OCI-LY3 (cell line): ENCODE results near the gene ACY1.

ENCODE experiments used
- H2AFZ ChIP-seq: fragments of 200-600, 300-600 bp; shearing (Covaris generic); 2 replicates; pipeline ENCODE4 v1.6.0; 2014; ENCODE audit warnings: antibody characterized with exemption, low read depth, low read length
- H3K27ac ChIP-seq: fragments of 200-600, 300-600 bp; sonication (generic); 2 replicates; pipeline ENCODE4 v1.5.1; 2014; ENCODE audit warnings: mild to moderate bottlenecking, low read length, moderate library complexity, mixed read lengths
- H3K27me3 ChIP-seq: fragments of 200-600, 300-600 bp; sonication (generic); 2 replicates; pipeline ENCODE4 v1.6.1; 2014; ENCODE audit warnings: low read depth, low read length, mixed read lengths
- H3K36me3 ChIP-seq: fragments of 200-600, 300-600 bp; sonication (generic); replicated peaks from 2 replicates; pipeline ENCODE3; 2014; ENCODE audit warnings: low read depth, low read length, mixed read lengths
- H3K4me1 ChIP-seq: fragments of 300-600, 200-600 bp; sonication (generic); 2 replicates; pipeline ENCODE4 v1.6.1; 2014; ENCODE audit warnings: low read length, mixed read lengths
- H3K4me2 ChIP-seq: fragments of 200-600, 300-600 bp; sonication (generic); 2 replicates; pipeline ENCODE4 v1.6.1; 2014; ENCODE audit warnings: low read length, mixed read lengths
- H3K4me3 ChIP-seq: fragments of 300-600, 200-600 bp; sonication (generic); 2 replicates; pipeline ENCODE4 v1.5.1; 2014; ENCODE audit warnings: antibody characterized with exemption, mild to moderate bottlenecking, low read length, moderate library complexity
- H3K79me2 ChIP-seq: fragments of 300-600, 200-600 bp; shearing (Covaris generic); 2 replicates; pipeline ENCODE4 v1.6.1; 2014; ENCODE audit warnings: mild to moderate bottlenecking, low read length, mixed read lengths
- H3K9ac ChIP-seq: fragments of 300-600, 200-600 bp; shearing (Covaris generic); 2 replicates; pipeline ENCODE4 v1.6.0; 2014; ENCODE audit warnings: mild to moderate bottlenecking, low read length, moderate library complexity
- H3K9me3 ChIP-seq: fragments of 200-600, 300-600 bp; shearing (Covaris generic); 2 replicates; pipeline ENCODE4 v1.6.1; 2014; ENCODE audit warnings: low read length, mixed read lengths; ENCODE audit not compliant: insufficient read depth
- H4K20me1 ChIP-seq: fragments of 200-600, 300-600 bp; sonication (generic); 2 replicates; pipeline ENCODE4 v1.6.1; 2016; ENCODE audit warnings: low read length, mixed read lengths; ENCODE audit not compliant: insufficient read depth
- EZH2phosphoT487 ChIP-seq: fragments of 200-600 bp; shearing (Covaris generic); IDR thresholded peaks from 2 replicates; pipeline ENCODE4 v1.6.1; 2018; ENCODE audit warnings: antibody characterized with exemption, mixed run types, low read depth
- TF ChIP-seq, protein P1 (sequence below): fragments of 200-600, 300-600 bp; sonication (generic); IDR thresholded peaks from 2 replicates; pipeline ENCODE4 v1.5.1; 2014; ENCODE audit warnings: antibody characterized with exemption, low read length, low read depth

ACY1 gene

DNA sequence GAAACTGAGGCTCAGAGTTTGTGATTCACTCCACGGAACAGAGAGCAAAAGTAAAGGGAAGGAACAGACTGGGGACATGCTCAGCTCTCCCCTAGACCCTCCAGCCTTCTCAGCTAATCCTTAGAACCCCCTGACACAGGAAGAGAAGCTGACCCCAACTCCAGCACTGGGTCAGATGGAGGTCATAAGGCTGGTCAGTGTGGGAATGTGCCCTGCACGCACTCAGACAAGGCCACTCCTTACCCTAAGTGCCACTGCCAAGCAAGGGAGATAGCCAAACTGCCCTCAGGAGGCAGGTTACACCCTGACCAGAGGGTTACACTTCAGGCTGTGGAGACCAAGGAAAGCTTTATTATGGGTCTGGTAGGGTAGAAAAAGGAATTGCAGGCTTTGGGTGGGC, 11.2 kb downstream of the ACY1 start:
- Histone ChIP-seq H2AFZ (no peak overlapping the region), H3K27ac (peak overlapping the region; percentile 72), H3K79me2 (peaks cover 35% of the 10 kb centered on the region), H3K4me3 (peak overlapping the region; percentile 91), H3K4me2 (peak overlapping the region; percentile 98), H4K20me1 (peaks cover 9% of the 10 kb centered on the region; the same call in 1 of the 2 replicates), H3K4me1 (peaks cover 27% of the 10 kb centered on the region), H3K27me3 (peaks cover 14% of the 10 kb centered on the region), H3K9ac (peak overlapping the region; percentile 98), H3K9me3 (no peaks in the 10 kb centered on the region), H3K36me3 (peaks cover 36% of the 10 kb centered on the region)
- TF ChIP-seq, protein P1, sequence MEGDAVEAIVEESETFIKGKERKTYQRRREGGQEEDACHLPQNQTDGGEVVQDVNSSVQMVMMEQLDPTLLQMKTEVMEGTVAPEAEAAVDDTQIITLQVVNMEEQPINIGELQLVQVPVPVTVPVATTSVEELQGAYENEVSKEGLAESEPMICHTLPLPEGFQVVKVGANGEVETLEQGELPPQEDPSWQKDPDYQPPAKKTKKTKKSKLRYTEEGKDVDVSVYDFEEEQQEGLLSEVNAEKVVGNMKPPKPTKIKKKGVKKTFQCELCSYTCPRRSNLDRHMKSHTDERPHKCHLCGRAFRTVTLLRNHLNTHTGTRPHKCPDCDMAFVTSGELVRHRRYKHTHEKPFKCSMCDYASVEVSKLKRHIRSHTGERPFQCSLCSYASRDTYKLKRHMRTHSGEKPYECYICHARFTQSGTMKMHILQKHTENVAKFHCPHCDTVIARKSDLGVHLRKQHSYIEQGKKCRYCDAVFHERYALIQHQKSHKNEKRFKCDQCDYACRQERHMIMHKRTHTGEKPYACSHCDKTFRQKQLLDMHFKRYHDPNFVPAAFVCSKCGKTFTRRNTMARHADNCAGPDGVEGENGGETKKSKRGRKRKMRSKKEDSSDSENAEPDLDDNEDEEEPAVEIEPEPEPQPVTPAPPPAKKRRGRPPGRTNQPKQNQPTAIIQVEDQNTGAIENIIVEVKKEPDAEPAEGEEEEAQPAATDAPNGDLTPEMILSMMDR = no peak
- no peak for TF ChIP-seq EZH2phosphoT487

DNA sequence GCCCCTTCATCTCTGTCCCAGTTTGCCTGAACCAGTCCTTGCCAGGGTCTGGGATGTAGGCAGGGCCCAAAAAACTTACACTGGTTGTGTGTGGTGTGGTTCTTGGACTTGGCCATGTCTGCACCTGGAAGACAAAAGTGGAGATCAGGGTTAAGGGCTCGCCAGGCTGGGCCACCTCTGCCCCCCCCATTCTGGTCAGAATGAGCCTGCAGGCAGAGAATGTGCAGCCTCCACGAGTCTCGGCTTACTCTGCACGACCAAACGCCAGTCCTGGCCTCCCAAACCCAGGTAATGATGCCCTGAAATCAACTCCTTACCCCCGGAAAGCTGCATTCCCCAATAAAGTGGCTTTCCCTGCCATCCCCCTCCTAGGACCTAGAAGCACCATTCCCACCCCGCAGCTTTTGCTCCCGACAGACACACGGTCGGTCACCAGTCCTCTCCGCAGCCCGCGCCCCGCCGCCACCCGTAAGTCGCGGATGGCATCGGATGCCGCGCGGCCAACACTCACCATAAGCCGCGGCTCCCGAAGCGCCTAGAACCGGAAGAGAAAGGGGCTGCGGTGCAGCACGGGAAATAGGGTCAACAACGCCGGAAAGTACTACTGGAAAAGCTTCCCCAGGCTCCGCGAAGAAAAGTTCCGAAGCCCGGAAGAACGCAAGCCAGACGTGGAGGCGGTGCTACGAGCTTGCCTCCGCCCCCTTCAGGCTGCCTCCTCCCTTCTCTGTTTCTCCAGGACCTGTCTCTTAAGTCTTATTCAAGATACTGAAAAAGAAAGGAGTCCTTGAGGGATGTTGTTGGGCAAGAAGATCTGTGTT, 12.2 kb downstream of the ACY1 start, which contains the start of gene RPL29:
TSS of gene RPL29 (minus strand) at position 550 of the 818 bp plus-strand sequence. CDS start at position 116, 434 bp downstream.
- peak within 1 kb of the TSS; percentile 91 for H3K4me3 ChIP-seq
- H3K27ac ChIP-seq = peak within 1 kb of the TSS; percentile 72
- peak within 1 kb of the TSS; percentile 98 for H3K4me2 ChIP-seq
- H3K27me3 ChIP-seq = peaks cover 14% of the 10 kb centered on the region
- H3K9ac ChIP-seq = peak within 1 kb of the TSS; percentile 98
- peaks cover 27% of the 10 kb centered on the region for H3K4me1 ChIP-seq
- no peaks in the 10 kb centered on the region for H3K9me3 ChIP-seq
- H3K79me2 ChIP-seq = peaks cover 35% of the 10 kb centered on the region
- peak within 1 kb of the TSS; percentile 6; the same call in 1 of the 2 replicates for H2AFZ ChIP-seq
- TF ChIP-seq, protein P1 = no peak
- no peak for TF ChIP-seq EZH2phosphoT487
- peaks cover 36% of the 10 kb centered on the region for H3K36me3 ChIP-seq
- peaks cover 9% of the 10 kb centered on the region; the same call in 1 of the 2 replicates for H4K20me1 ChIP-seq

DNA sequence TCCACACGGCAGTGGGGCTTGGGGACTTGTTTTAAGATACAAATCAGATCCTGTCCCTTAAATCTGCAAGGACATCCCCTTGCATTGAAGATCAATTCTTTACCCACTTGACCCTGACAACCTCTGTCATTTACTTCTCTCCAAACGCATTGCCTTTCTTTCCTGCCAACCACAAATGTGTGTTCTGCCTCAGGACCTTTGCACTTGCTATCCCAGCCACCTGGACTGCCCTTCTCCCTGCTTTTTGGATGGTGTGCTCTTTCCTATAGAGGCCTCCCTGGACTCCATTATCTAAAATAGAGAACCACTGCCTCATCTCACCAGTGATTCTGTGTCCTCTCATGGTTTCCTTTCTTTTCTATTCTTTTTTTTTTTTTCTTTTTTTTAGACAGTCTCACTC, 13.8 kb downstream of the ACY1 start:
- no peak overlapping the region for H3K4me3 ChIP-seq
- peaks cover 25% of the 10 kb centered on the region for H3K4me1 ChIP-seq
- H3K9ac ChIP-seq = no peak overlapping the region
- H4K20me1 ChIP-seq = peaks cover 9% of the 10 kb centered on the region; the same call in 1 of the 2 replicates
- H3K27me3 ChIP-seq = peaks cover 15% of the 10 kb centered on the region
- H3K79me2 ChIP-seq = peaks cover 32% of the 10 kb centered on the region
- TF ChIP-seq EZH2phosphoT487 = no peak
- TF ChIP-seq, protein P1 = no peak
- H2AFZ ChIP-seq = no peak overlapping the region
- peaks cover 29% of the 10 kb centered on the region for H3K36me3 ChIP-seq
- no peaks in the 10 kb centered on the region for H3K9me3 ChIP-seq
- no peak overlapping the region for H3K4me2 ChIP-seq
- H3K27ac ChIP-seq = no peak overlapping the region

DNA sequence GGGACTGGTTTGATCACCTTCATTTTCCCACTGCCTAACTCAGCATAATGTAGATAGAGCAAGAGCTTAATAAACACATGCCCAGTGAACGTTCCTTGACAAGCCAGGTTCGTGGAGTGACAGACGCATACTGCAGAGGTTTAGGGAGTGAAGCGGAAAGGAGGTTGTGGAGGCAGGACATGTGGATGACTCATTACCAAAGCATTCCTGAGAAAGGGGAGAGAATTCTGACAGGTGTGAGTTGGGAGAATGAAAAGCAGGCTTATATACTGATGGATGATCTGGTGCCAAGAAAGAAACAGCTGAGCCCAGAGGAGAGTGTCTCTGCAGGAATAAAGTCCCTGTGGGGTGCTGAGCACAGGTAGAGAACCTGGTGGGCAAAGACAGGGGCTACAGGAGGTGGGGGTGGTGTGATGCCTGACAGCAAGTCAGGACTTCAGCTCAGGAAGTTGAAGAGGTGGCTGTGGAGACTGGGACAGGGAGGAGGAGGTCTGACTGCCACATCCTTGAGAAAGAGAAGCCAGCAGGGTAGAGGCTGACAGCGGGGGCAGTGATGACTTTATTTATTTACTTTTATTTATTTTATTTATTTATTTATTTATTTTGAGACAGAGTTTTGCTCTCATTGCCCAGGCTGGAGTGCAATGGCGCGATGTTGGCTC, 14.7 kb downstream of the ACY1 start:
- Histone ChIP-seq H3K9me3 (no peaks in the 10 kb centered on the region), H3K4me2 (no peak overlapping the region), H3K9ac (no peak overlapping the region), H3K4me3 (no peak overlapping the region), H2AFZ (no peak overlapping the region), H3K27ac (no peak overlapping the region), H3K27me3 (peaks cover 24% of the 10 kb centered on the region), H3K36me3 (peaks cover 21% of the 10 kb centered on the region), H3K4me1 (peaks cover 18% of the 10 kb centered on the region), H4K20me1 (peaks cover 9% of the 10 kb centered on the region; the same call in 1 of the 2 replicates), H3K79me2 (peaks cover 24% of the 10 kb centered on the region)
- TF ChIP-seq, protein P1 = no peak
- TF ChIP-seq EZH2phosphoT487 = no peak
